HG03521 (cell line): ENCODE results near the gene MAP1LC3B.
"Not testable (repeated sequence)": the region's sequence is repeated elsewhere in the genome, so short reads cannot be mapped to it uniquely, and the experiment has no call there.

ENCODE experiments used
- ATAC-seq: cut with Tn5 transposase; IDR thresholded peaks from one replicate; pipeline ENCODE4 v1.9.1; 2021; ENCODE audit warnings: mild to moderate bottlenecking, moderate library complexity; ENCODE audit not compliant: unreplicated experiment

Gene MAP1LC3B

GRCh38 chr16:87360862-87361610 lies 31.1 kb upstream of the MAP1LC3B start:
- no peak for ATAC-seq

GRCh38 chr16:87361916-87362619 lies 30.1 kb upstream of the MAP1LC3B start:
- ATAC-seq, result no peak

- ATAC-seq, result not testable (repeated sequence)
Observed at GRCh38 chr16:87362828-87363559, 29.1 kb upstream of the MAP1LC3B start.

- no peak for ATAC-seq
Observed at GRCh38 chr16:87363771-87364455, 28.2 kb upstream of the MAP1LC3B start.

GRCh38 chr16:87365021-87365713 lies 27.0 kb upstream of the MAP1LC3B start:
- ATAC-seq, result no peak

- ATAC-seq, result no peak
Observed at GRCh38 chr16:87366288-87366687, 25.8 kb upstream of the MAP1LC3B start.

- no peak for ATAC-seq
Observed at GRCh38 chr16:87366930-87367329, 25.2 kb upstream of the MAP1LC3B start.

- ATAC-seq, result no peak
Observed at GRCh38 chr16:87367529-87367928, 24.6 kb upstream of the MAP1LC3B start.

- ATAC-seq, result no peak
Observed at GRCh38 chr16:87368029-87368770, 23.9 kb upstream of the MAP1LC3B start.

- ATAC-seq, result no peak
Observed at GRCh38 chr16:87369117-87369765, 22.9 kb upstream of the MAP1LC3B start.

- ATAC-seq, result no peak
Observed at GRCh38 chr16:87369796-87370719, 22.1 kb upstream of the MAP1LC3B start.

- no peak for ATAC-seq
Observed at GRCh38 chr16:87371261-87371866, 20.8 kb upstream of the MAP1LC3B start.

GRCh38 chr16:87372305-87372704 lies 19.8 kb upstream of the MAP1LC3B start:
- ATAC-seq, result no peak

- ATAC-seq, result no peak
Observed at GRCh38 chr16:87374313-87374712, 17.8 kb upstream of the MAP1LC3B start.

- ATAC-seq, result no peak
Observed at GRCh38 chr16:87375426-87376135, 16.6 kb upstream of the MAP1LC3B start.

GRCh38 chr16:87376660-87377059 lies 15.5 kb upstream of the MAP1LC3B start:
- no peak for ATAC-seq

- not testable (repeated sequence) for ATAC-seq
Observed at GRCh38 chr16:87379312-87379752, 12.8 kb upstream of the MAP1LC3B start.
